ENCODE results near the gene MYT1.
A peak's percentile ranks its signal among the peaks of the same experiment; 100 is the strongest.

The MYT1 gene

GRCh38 chr20:64153861-64154589 is 10.2 kb upstream of the MYT1 start:
- DNase-seq (ENCODE audit: low spot score): no peak

- DNase-seq (ENCODE audit: low spot score): no peak
Observed at GRCh38 chr20:64154590-64155257, 9.5 kb upstream of the MYT1 start.

DNA sequence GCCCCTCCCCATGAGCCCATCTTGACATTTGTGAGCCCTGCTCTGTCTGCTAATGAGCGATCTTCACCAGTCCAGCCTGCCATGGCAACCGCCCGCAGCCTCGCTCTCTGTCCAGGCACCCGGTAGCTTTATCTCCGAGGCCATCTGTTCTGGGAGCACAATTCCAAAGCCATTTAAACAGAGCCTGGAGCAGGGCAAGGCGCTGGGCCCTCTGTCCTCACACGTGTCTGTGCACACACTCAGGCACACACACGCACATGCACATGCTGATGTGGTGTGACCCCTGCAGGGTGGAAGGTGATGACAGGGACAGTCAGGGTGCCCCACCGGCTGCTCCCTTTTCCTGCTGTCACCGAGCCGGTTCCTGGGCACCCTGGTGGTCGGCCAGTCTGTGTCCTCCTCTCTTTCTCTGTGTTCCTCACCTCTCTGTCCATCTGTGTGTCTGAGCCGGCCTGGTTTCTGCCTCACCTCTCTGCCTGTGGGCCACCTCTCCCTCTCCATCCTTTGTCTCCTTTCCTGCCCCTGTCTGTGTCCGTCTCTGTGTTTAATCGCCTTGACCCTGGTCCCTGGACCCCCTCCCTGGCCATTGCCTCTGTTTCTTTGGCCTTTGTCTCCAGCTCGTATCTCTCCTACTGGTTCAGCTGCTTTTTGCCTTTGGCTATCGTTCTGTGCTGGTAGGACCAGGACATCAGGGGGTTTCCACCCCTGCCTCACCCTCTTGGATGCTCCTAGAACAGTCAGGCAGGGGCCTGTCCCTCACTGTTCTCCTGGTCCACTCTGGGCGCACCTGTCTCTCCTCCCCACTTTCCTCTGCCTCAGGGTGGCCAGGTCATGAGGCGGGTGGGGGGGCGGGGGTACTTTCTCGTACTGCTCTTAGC is 8.8 kb upstream of the MYT1 start:
- DNase-seq (ENCODE audit: low spot score): no peak

DNA sequence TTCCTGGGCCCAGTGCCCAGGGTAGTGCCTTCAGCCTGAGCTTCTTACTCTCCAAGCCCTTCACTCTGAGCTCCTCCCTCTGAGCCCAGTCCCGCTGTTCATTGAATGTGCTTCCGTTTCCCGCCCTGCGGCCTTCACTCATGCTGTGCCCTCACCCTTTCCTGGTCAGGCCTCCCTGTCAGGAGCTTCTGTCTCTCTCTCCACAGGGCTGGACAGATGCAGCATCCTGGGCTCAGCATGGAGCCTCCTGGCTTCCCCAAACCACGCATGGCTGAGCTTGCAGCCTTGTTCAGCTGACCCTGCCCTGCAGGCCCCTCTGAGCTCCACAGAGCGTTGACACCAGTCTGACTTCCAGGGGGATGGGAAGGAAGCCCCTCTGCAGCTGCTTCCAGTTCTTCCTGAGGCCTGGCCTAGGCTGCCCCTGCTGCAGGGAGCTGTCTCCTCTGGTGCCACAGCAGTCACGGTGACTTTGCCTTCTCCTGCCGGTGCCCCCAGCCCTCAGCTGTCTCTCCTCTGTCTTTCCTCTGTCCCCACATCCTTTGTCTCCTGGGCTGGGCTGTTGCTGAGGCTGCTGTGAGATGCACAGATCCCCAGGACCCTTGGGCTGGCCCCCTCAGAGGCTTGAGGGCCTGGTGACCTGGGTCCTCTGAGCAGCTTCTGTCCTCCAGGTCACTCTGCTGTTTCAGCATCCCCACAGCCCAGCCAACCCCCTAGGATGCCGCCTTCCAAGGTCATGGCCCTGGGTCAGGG is 7.9 kb upstream of the MYT1 start:
- no peak for DNase-seq (ENCODE audit: low spot score)

DNA sequence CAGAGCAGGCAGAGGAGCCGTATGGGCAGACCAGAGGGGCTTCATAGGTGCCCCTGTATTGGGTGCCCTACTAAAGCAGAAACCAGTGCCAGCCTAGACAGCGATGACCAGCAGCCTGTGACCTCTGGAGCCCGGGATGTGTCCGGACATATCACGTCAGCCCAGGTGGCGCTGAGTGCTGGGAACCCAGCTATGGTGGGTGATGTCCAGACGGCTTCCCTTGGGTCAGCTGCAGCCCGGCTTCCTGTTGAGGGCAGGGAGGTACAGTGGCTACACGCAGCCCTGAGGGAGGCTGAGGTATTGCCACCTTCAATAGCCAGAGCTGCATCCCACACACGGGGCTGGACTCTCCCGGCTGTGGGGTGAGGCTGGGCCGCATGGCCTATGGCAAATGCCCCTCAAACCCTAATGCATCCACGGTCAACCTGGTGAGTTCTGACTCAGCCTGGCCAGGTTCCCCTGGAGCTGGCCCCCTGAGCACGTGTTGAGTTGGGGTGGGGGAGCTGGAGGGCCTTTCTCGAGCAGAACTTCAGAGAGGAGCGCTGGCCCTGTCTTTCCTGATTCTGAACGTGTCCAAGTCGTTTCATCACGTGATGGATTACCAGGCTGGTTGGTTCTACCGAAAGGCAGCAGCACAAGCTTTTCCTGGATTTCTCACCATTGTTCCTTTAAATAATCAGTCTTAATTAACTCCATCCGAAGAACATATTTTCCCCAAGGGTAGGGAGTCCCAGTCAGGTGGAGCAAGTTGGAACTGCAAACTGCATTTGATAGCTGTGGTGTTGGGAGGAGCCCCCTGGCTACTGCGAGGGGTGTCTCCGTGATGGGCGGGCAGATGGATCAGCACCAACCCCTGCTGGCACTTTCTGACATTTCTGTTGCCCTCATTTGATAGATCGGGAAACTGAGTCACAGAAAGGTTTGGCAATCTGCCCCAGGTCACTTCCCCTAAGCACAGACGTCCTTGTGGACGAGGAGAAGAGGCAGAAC is 7.1 kb upstream of the MYT1 start:
- DNase-seq (ENCODE audit: low spot score): no peak

DNA sequence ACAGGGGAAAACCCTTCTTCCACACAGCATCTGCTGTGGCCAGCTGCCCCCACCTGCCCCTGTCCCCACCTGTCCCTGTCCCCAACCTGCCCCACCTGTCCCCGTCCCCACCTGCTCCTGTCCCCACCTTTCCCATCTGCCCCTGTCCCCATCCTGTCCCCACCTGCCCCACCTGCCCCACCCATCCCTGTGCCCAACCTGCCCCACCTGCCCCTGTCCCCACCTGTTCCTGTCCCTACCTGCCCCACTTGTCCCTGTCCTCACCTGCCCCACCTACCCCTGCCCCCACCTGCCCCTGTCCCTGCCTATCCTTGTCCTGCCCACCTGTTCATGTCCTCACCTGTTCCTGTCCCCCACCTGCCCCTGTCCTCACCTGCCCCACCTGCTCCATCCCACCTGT is 6.4 kb upstream of the MYT1 start:
- no peak for DNase-seq (ENCODE audit: low spot score)

- peak; percentile 66 for DNase-seq (ENCODE audit: low spot score)
Observed at GRCh38 chr20:64158346-64159285, 5.6 kb upstream of the MYT1 start.

DNA sequence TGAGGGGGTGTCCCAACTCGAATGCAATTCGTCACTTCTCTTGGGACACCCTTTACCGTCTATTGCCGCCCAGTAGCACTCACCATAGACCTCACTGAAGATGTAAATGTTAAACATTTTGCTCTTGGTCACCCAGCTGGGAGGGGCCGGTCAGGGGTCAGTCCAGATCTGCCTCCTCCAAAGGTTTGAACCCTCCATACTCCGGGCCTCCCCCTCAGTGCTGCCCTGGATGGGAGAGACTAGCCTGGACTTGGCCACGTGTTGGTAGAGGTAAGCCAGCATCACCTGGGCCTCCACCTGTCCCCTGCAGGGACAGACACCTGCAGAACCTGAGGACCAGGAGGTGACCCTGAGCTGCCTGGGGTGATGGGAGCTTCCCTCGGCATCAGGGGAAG is 5.0 kb upstream of the MYT1 start:
- DNase-seq (ENCODE audit: low spot score): no peak

DNA sequence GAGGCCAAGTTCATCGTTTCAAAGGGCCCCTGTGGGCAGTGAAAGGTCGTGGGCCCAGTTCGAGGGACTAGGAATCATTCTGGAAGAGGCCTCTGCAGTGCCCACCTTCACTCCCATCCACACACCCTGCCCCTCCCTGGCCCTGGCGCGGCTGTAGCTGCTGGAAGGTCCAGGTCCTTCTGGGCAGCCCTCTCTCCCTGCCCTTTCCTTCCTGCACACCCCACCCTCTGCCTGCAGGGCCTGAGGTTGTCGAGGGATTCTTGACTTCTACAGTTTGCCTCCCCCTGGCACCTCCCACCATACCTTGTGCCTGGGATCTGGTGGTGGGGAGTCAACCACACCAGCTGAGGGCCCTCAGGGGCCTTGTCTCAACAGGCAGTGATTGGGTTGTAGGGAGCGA is 4.5 kb upstream of the MYT1 start:
- no peak for DNase-seq (ENCODE audit: low spot score)

DNA sequence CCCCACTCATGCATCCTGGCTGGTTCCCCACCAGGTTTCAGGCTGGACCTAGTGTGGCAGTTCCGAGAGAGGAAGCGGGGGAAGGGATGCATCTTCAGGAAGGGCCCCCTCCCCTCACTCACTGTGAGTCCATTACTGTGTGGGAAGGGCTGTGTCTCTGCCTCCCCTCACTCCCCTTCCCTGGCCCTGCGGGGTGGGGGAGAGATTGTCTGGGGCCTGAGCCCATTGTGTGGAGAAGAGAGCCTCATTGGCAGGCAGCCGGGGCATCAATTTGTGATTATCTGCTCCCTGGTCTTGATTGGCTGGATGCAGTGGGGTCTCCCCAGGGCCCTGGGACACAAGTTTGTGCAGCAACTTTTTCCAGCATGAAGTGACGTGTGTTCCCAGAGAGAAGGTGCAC is 4.1 kb upstream of the MYT1 start:
- no peak for DNase-seq (ENCODE audit: low spot score)

GRCh38 chr20:64160526-64161355 is 3.5 kb upstream of the MYT1 start:
- DNase-seq (ENCODE audit: low spot score): no peak

- DNase-seq (ENCODE audit: low spot score): no peak
Observed at GRCh38 chr20:64161356-64162238, 2.7 kb upstream of the MYT1 start.

DNA sequence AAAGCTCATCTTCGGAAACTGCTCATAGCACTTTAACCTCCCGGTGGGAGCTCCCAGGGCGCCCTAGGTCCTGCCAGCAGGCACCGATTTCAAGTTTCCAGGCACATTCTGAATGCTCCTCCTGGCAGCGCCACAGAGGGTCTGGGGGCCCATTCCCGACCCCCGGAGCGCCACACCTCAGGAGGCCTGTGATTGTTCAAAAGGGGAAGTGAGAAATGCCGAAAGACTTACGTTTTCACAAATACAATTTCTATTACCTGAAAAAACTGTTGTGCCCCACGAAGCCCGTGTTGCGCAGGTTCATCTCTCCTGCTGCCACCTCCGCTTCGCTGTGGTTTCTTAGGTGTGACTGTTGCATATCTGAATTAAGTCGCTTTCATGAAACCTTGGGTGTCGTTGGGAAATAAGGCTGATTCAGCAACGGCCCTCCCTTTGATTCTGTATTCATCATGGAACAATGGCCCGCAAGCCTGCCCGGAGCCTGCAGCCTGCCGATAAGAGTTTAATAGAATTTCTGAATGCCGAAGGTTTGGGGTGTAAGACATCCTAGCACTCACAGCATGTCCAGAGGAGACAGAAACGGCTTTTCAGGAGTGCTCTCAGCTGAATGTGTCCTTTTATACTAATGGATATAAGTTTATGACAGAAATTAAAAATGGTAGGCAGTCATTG is 1.9 kb upstream of the MYT1 start:
- DNase-seq (ENCODE audit: low spot score): no peak

- no peak for DNase-seq (ENCODE audit: low spot score)
Observed at GRCh38 chr20:64163776-64164122, 503 bp upstream of the MYT1 start.

DNA sequence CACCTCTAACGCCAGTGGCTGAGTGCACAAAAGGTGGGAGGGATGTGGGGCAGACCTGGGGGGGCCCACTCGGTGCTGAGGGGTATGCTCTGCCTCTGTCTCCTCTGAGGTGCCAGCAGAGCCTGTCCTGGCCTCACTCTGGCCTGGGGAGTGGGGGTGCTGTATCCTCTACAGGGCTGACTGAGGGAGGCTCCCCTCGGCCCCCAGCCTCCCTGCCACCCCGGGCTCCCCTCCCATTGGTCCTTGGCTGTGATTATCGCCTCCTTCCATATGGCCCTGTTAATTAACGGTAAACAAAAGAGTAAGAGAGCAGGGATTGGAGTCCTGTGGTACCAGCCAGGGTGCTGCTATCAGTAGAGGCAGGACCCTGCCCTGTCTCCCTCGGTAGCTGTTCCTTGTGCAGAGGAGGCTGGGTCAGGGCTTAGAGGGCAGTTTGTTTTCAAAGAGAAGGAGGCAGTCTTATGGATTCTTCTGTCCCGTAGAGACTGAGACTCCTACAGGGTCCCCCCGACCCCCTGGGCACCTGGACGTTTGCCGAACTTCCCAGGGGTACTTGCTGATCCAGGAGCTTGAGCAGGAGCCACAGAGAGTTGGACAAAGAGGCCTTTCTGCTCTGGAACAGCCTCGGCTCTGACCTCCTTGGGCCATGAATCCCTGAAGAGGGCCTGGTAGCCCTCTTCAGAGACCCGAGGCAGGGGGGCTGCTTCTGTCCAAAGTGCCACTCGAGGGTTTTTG is 1.8 kb downstream of the MYT1 start:
- no peak for DNase-seq (ENCODE audit: low spot score)

DNA sequence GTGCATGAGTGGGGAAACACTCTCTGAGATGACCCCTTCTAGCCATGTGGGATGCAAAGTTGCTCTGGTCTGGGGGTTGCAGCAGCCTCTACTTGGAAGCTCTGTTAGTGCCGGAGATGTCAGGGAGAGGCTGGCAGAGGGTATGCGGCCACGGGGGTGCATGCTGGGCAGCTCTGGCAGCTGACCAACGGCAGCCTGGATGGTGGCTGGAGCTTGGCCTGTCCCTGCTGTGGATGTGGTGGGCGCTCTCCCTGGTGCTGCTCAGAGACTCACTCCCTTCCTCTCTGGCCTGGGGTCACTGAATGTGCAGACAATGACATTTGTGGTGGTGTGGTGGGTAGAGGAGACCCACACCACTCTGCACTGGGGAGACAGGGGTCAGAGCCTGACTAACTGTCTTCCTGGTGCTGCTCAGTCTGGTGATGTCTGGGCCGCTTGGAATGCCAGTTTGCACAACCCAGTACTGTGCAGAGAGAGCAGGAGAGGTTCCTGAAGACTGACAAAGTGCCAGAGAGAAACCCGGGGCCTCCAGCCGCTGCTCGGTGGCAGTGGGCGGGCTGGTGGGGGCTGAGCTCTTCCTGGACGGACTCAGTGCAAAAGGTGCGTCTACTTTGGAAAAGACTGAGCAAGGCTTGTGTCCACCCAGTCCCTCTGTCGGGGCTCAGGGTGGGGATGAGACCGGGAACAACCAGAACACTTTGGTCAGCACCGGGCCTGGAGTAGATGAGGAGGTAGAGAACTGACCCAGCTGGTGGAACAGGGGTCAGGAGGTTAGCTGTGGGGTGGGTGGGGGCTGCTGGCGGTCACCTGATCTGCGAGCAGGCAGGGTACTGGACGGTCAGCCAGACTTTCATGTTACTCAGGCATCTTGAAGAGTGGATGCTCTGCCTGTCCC is 2.7 kb downstream of the MYT1 start:
- DNase-seq (ENCODE audit: low spot score): no peak

All from putamen (tissue), 1 donor.